ENCODE measurements around the gene SPACA9. TPM values are rescaled to one million over a fixed set of nuclear protein-coding genes. Genes with fewer than 3 reads are reported as not detected.

Gene SPACA9
- total RNA-seq, 1 donor from 2014 or later, result 8.3 TPM

DNA sequence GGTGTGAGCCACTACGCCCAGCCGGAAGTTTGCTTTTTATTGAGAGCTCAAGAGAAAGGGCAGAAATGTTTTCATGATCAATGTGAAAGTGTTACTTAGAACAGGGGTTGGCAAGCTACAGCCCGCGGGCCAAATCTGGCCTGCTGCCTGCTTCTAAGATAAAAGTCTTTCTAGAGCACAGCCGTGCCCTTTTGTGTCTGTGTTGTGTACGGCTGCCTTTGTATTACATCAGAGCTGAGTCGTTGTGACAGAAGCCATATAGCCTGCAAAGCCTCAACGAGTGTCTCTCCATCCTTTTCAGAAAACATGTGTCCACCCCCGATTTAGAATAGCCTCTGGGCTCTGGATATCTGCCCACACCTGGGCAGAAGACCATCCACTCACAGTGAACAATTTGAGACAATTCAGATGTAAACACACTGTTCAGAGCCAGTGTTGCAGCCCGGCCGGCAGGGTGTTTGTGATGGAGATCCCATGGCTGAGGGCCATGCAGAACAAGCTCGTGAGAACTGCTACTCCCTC, 29.5 kb upstream of the SPACA9 start:
- H3K4me3 Mint-ChIP-seq, result no peak overlapping the region
- H3K9me3 Mint-ChIP-seq, result no peaks in the 10 kb centered on the region
- H3K27me3 Mint-ChIP-seq, result no peaks in the 10 kb centered on the region
- H3K27ac Mint-ChIP-seq, result no peak overlapping the region
- no peaks in the 10 kb centered on the region for H3K4me1 Mint-ChIP-seq (ENCODE audit: unreplicated experiment)
- TF ChIP-seq, protein P1, sequence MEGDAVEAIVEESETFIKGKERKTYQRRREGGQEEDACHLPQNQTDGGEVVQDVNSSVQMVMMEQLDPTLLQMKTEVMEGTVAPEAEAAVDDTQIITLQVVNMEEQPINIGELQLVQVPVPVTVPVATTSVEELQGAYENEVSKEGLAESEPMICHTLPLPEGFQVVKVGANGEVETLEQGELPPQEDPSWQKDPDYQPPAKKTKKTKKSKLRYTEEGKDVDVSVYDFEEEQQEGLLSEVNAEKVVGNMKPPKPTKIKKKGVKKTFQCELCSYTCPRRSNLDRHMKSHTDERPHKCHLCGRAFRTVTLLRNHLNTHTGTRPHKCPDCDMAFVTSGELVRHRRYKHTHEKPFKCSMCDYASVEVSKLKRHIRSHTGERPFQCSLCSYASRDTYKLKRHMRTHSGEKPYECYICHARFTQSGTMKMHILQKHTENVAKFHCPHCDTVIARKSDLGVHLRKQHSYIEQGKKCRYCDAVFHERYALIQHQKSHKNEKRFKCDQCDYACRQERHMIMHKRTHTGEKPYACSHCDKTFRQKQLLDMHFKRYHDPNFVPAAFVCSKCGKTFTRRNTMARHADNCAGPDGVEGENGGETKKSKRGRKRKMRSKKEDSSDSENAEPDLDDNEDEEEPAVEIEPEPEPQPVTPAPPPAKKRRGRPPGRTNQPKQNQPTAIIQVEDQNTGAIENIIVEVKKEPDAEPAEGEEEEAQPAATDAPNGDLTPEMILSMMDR (conservative IDR thresholded peaks at IDR 0.05), result no peak
- DNase-seq (ENCODE audit: extremely low spot score, unreplicated experiment), result no peak
- no peaks in the 10 kb centered on the region for H3K36me3 Mint-ChIP-seq

DNA sequence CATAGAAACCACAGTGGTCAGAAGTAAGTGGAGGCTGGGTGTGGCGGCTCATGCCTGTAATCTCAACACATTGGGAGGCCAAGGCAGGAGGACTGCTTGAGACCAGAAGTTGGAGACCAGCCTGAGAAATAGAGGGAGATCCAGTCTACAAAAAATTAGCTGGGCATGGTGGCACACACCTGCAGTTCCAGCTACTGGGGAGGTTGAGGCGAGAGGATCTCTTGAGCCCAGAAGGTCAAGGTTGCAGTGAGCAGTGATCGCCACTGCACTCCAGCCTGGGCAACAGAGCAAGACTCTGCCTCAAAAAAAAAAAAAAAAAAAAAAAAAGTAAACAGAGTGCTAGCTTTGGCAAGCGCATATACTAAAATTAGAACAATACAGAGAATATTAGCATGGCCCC, 25.2 kb upstream of the SPACA9 start:
- Mint-ChIP-seq H3K27ac (no peak overlapping the region), H3K36me3 (no peaks in the 10 kb centered on the region), H3K4me3 (no peak overlapping the region), H3K9me3 (no peaks in the 10 kb centered on the region), H3K4me1 (ENCODE audit: unreplicated experiment) (no peaks in the 10 kb centered on the region), H3K27me3 (no peaks in the 10 kb centered on the region)
- DNase-seq (ENCODE audit: extremely low spot score, unreplicated experiment), result no peak
- TF ChIP-seq, protein P1 (conservative IDR thresholded peaks at IDR 0.05), result no peak

DNA sequence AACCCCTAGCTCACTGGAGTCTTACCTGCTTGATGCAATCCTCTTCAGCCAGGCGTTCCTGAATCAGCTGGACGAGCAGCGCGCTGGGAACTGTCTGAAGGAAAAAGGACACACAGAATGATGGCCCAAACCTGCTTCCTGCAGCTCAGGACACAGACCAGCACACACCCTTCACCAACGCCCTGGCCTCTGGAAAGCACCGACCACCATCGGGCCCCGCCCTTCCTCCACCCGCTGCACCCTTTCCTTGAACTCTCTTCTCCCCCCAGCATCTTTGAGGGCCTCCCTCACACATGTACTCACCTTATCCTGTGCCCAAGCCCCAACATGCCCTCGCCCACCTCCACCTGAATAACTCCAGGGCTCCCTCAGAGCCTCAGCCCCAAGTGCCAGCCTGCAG, 23.9 kb upstream of the SPACA9 start:
- no peaks in the 10 kb centered on the region for H3K27me3 Mint-ChIP-seq
- TF ChIP-seq, protein P1 (conservative IDR thresholded peaks at IDR 0.05), result no peak
- H3K36me3 Mint-ChIP-seq, result no peaks in the 10 kb centered on the region
- no peak overlapping the region for H3K4me3 Mint-ChIP-seq
- H3K9me3 Mint-ChIP-seq, result no peaks in the 10 kb centered on the region
- DNase-seq (ENCODE audit: extremely low spot score, unreplicated experiment), result no peak
- H3K27ac Mint-ChIP-seq, result no peak overlapping the region
- no peaks in the 10 kb centered on the region for H3K4me1 Mint-ChIP-seq (ENCODE audit: unreplicated experiment)

DNA sequence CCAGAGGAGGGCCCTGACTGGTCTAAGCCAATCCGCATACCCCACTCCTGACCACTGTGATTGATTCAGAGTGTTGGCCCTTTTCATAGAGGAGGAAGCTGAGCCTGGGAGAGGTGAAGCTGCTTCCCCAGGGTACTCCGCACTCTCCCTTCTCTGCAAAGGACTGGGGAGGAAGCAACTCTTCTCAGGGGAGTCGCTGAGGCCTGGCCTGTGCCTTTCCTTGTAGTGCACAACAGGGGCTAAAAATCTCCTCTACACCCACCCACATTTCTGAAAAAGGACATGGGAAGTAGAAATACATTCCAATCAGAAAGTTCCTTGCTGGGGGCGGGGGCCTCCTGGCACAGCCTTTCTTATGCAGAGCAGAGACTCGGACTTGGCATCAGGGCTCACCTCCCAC, 22.8 kb upstream of the SPACA9 start:
- no peak for DNase-seq (ENCODE audit: extremely low spot score, unreplicated experiment)
- no peaks in the 10 kb centered on the region for H3K27me3 Mint-ChIP-seq
- H3K4me1 Mint-ChIP-seq (ENCODE audit: unreplicated experiment), result no peaks in the 10 kb centered on the region
- no peaks in the 10 kb centered on the region for H3K9me3 Mint-ChIP-seq
- no peak overlapping the region for H3K27ac Mint-ChIP-seq
- H3K4me3 Mint-ChIP-seq, result no peak overlapping the region
- H3K36me3 Mint-ChIP-seq, result no peaks in the 10 kb centered on the region
- TF ChIP-seq, protein P1 (conservative IDR thresholded peaks at IDR 0.05), result no peak

DNA sequence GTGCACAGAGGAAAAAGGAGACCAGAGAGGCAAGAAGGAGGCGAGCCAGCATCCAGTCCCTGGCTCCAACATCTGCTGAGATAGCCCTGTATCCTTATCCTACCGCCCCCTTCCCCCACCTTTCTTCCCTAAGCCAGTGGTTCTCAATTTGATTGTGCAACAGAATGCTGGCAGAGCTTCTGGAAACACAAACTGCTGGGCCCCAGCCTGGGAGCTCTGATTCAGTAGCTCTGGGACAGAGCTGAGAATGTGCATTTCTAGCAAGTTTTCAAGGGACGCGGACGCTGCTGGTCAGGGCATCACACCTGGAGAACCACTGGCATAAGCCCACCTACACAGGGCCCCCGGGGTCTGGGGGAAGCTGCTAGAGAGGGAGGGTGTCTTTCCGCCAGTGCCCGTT, 21.7 kb upstream of the SPACA9 start:
- H3K4me3 Mint-ChIP-seq, result no peak overlapping the region
- no peak overlapping the region for H3K27ac Mint-ChIP-seq
- TF ChIP-seq, protein P1 (conservative IDR thresholded peaks at IDR 0.05), result no peak
- peaks cover 5% of the 10 kb centered on the region for H3K4me1 Mint-ChIP-seq (ENCODE audit: unreplicated experiment)
- H3K36me3 Mint-ChIP-seq, result no peaks in the 10 kb centered on the region
- no peak for DNase-seq (ENCODE audit: extremely low spot score, unreplicated experiment)
- H3K27me3 Mint-ChIP-seq, result no peaks in the 10 kb centered on the region
- H3K9me3 Mint-ChIP-seq, result no peaks in the 10 kb centered on the region
